Measurements from ENCODE around the gene ZNF675. TPM values are rescaled to one million over a fixed set of nuclear protein-coding genes. Genes with fewer than 3 reads are reported as not detected.
"Not testable (repeated sequence)": the region's sequence is repeated elsewhere in the genome, so short reads cannot be mapped to it uniquely, and the experiment has no call there.

The ZNF675 gene
- total RNA-seq, 8 experiments from 2014 or later: 5.6 to 24.7 (median 16.7) TPM

DNA sequence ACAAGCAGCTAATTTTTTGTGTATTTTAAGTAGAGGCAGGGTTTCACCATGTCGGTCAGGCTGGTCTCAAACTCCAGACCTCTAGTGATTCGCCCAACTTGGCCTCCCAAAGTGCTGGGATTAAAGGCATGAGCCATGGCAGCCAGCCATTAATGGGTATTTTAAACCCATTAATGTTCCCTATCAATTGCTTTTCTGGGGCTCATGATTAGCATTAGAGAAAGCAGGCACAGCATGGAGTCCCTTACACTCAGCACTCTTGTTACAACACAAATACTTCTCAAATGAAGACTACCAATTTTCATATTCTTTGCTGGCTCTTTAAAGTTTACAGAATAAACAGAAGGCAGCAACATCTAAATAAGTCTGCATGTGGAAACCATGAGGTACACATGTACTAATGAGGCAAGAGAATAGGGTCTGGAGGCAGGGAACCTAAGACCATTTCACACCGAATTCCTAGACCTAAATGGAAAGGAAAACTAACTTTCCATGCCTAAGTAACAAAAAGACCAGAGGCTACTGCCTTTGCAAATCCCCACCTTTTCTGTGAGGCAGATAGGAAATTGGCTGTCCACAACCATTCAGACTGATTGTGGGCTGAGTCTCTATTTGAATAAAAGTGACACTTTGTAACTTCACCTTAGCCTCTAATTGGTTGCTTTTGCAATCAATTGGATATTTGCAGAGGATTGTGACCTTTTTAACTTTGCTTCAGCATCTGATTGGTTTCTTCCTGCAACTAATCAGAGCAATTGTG is 21.2 kb downstream of the ZNF675 start:
- Histone ChIP-seq H3K27ac (no peak overlapping the region), H3K4me3 (no peak overlapping the region), H3K4me1 (replicated peaks in 1 of 2) (no peaks in the 10 kb centered on the region)
- ATAC-seq (replicated peaks in 6 of 8): no peak
- 20 to 54% (median 33%) methylated on average over 1 to 2 of the region's 3 CpGs; no CpG with 5 or more reads in 5 of the 10 experiments for WGBS, 10 experiments
- in situ Hi-C loops (cut with MboI; ENCODE audit: low pct_unique_long_range_greater_than_20kb in 2 of 9, low sequenced_read_pairs in 9 of 9, unreplicated experiment in 9 of 9): no loop called here

DNA sequence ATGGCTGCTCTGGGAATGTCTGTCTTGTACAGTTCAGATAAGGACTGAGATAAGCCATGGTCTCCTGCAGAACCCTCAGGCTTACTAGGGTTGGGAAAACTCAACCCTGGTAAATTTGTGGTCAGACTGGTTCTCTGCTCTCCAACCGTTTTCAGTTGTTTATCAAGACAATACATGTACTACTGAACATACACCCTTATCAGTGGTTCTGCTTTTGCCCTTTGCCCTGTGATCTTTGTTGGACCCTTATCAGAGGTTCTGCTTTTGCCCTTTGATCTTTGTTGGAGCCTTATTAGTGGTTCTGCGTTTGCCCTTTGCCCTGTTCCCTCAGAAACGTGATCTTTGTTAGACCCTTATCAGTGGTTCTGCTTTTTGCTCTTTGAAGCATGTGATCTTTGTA is 37.2 kb downstream of the ZNF675 start:
- H3K4me3 ChIP-seq; in situ Hi-C loops (cut with MboI; ENCODE audit: low pct_unique_long_range_greater_than_20kb in 2 of 9, low sequenced_read_pairs in 9 of 9, unreplicated experiment in 9 of 9); ATAC-seq (replicated peaks in 6 of 8); H3K27ac ChIP-seq; H3K4me1 ChIP-seq (replicated peaks in 1 of 2): not testable (repeated sequence)
- 40 to 100% (median 85%) methylated on average over 1 to 3 of the region's 3 CpGs; no CpG with 5 or more reads in 4 of the 10 experiments for WGBS, 10 experiments

Other genes with a start within 250 kb of the ZNF675 start
- gene ZNF681, start 71.7 kb upstream of the ZNF675 start, total RNA-seq: 1 to 10 TPM in 5 of 8 experiments, under 1 TPM in 2, not detected in 1; 0.05 to 6.6 (median 4.6) TPM
- 1 to 10 TPM in 7 of 8 experiments, under 1 TPM in 1; 0.71 to 9.0 (median 3.1) TPM for gene ZNF726, start 227.7 kb upstream of the ZNF675 start, total RNA-seq